ENCODE results near the gene RAPSN.

RAPSN gene

GRCh38 chr11:47448566-47449427 lies at the start of gene RAPSN:
TSS of gene RAPSN (minus strand) at chr11:47449136. CDS start at chr11:47448964, 172 bp downstream.
- no peak for DNase-seq

DNA sequence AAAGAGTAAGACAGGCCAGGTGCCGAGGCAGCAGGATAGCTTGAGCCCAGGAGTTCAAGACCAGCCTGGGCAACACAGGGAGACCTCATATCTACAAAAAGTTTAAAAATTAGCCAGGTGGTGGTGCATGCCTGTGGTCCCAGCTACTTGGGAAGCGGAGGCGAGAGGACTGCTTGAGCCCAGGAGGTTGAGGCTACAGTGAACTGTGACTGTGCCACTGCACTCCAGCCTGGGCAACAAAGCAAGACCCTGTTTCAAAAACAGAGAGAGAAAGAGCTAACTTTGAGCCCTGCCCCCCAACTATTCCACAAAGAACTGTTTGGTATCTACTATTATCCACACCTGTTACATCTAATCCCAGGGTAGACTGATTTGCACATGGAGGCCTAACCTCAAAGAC lies 49.2 kb upstream of the RAPSN start:
- no peak for DNase-seq

DNA sequence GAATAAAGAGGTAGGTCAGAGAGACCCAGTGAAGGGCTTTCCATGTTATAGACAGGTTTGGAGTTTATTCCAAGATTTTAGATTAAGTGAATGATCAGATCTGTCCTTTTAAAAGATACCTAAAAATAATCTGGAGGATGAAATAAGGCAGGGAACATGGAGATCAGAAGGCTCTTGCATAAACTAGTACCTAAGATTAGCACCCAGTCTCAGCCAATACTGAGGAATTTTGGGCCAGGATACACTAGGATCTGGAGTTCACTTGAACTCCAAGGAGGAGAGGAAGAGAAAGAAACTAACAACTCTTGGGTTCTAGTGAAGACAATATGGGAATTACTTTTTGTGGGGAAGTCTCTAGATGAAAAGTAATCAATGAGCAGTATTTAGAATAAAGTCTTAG lies 47.9 kb upstream of the RAPSN start:
- no peak for DNase-seq

GRCh38 chr11:47495856-47496217 lies 46.9 kb upstream of the RAPSN start:
- DNase-seq = no peak

DNA sequence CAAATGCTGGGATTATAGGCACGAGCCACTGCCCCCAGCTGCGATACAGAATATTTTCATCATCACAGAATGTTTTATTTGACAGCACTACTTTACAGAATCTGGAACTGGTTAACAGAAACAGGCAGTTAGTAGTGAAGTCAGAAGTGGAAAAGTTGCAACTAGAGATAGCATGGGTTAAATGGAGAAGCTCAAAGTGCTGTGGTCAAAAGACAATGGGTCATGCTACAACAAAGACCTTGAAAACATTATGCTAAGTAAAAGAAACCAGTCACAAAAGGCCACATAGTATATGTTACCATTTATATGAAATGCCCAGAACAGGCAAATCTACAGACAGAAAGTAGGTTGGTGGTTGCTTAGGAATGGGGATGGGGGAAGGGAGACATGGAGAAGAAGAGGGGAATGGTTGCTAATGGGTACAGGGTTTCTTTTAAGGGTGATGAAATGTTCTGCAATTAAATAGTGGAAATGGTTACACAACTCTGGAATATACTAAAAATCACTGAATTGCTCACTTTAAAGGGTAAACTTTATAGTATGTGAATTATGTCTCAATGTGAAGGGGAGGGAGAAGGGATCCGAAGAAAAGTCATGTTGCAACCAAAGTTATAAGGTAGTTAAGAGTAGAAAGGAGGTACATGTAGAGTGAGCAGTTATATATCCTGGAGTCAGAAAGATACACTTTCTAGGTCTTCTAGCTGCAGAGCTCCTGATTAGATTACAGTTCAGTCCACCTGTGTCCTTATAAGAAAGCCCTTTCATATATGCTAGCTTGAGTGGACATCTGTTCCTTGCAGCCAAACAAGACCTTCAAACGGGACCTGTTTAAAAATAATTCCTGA lies 46.3 kb upstream of the RAPSN start:
- no peak for DNase-seq

DNA sequence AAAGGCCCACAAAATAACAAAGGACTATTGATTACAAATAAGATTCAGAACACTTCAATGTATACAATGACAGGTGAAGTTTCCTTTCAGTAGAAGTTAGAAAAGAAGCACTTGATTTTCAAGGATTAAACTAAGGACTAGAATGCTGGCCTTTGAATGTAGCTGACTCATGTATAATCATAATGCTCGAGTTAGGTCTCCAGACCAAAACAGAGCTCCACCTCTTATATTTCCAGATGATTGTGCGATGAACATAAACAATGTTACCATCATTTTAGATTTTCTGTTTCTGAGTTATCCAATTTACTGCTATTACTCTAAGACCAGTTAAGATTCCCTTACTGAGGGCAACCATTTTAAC lies 40.4 kb upstream of the RAPSN start:
- DNase-seq = no peak

GRCh38 chr11:47488674-47489394 lies 39.9 kb upstream of the RAPSN start:
- DNase-seq = no peak

DNA sequence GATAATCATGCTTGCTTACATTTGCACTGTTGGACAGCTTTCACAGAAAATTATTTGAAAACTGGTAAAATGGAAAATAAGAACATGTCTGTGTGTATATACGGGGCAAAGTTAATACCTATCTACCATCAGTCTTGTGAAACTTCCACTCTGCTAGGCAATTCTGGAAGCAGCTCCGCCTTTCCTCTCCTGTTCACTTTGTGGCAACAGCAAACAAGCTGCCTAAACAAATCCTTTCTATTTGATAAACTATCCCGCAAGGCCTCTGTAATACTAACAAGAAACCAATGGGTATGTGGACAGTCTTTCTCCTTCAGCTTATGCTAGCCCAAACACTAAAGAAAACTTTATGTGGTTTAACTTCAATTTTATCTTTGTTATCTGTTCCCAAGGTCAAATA lies 39.2 kb upstream of the RAPSN start:
- DNase-seq = no peak

GRCh38 chr11:47487421-47487820 lies 38.5 kb upstream of the RAPSN start:
- DNase-seq = no peak

- DNase-seq = no peak
These were observed 36.2 kb upstream of the RAPSN start for GRCh38 chr11:47485107-47485506.

DNA sequence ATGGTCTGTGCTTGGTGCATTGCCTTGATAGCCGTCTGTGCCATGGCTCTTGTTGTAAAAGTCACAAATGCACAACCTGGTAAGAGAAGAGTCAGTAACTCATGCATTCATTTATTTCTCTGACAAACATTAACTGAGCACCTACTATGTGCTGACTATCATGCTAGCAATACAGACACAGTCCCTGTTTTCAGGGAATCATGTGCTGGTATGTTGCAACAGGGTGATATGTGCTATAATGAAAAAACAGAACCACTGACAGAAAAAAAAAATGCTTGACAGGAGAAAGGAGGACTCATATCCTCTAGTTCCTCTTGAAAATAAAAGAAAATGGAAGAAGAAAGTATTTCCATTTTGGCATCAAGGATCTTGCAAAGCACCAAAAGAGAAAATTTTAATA lies 34.5 kb upstream of the RAPSN start:
- DNase-seq = no peak

DNA sequence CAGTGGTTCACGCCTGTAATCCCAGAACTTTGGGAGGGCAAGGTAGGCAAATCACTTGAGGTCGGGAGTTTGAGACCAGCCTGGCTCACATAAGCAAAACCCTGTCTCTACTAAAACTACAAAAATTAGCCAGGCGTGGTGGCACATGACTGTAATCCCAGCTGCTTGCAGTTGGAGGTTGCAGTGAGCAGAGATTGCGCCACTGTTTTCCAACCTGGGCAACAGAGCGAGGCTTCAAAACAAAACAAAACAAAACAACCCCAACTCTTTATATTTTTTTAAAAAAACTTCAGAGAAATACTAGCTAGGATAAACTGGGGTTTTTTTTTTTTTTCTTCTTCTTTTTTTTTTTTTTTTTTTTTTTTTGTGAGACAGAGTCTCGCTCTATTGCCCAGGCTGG lies 31.8 kb upstream of the RAPSN start:
- DNase-seq = no peak

GRCh38 chr11:47478651-47479329 lies 29.9 kb upstream of the RAPSN start:
- no peak for DNase-seq

- DNase-seq = no peak
These were observed 28.8 kb upstream of the RAPSN start for GRCh38 chr11:47477753-47478152.

GRCh38 chr11:47477323-47477722 lies 28.4 kb upstream of the RAPSN start:
- DNase-seq = no peak

- DNase-seq = peak; percentile 34
These were observed 21.7 kb upstream of the RAPSN start for GRCh38 chr11:47470671-47471070.

- DNase-seq = peak; percentile 41
These were observed 20.6 kb upstream of the RAPSN start for GRCh38 chr11:47469361-47470179.

DNA sequence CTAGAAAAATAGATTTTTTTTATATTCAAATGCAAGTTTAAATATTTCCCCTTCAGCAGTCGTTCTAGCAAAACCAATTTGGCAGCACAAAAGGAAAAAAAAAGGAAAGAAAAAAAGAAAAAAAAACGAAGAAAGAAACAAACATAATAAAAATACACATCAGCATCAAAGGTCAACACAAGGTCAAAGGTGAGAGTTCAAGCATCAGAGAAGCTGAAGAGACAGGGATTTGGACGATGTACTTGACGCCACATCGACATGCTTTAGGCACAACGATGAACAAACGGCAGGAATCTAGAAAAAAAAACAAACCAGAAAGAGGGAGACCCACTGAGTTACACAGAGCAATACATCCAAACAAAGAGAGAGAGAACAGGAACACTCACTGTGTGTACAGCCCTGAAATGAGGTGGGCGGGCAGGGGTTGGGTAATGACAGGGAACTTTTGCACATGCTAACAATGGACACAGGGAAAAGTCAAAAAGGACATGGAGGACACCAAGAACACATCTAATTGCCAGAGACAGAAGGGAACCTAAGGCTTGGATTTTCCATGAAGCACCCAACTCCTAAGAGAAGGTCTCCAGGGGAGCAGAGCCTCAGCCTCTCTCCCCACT lies 19.8 kb upstream of the RAPSN start:
- DNase-seq = peak; percentile 50

DNA sequence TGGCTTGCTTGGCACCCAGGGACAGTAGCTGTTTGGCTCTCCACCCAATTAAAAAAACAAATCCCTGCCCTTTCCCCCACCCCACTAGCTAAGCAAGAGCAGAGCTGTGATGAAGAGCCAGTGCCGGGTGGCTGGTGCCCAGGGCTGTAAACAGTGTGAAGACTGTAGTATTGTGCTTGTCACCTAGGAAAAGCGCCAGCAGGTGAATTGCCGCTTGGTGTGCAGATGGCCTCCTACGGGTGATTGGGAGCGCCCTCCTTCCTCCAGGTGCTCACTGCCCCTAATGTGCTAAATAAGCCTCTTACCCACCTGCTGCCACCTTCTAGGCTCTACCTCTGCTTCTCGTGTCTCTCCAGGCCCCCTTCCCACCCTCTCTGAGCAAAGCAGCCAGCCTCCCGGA lies 18.4 kb upstream of the RAPSN start:
- DNase-seq = peak; percentile 36

- peak; percentile 37 for DNase-seq
These were observed 17.8 kb upstream of the RAPSN start for GRCh38 chr11:47466701-47467250.

- no peak for DNase-seq
These were observed 17.3 kb upstream of the RAPSN start for GRCh38 chr11:47466201-47466600.

All from activated effector memory CD4-positive, alpha-beta T cell treated with anti-CD3 and anti-CD28 coated beads, Interleukin-2, amount 50 U/mL, for 16 hours (primary cell).